KOPT-K1 (cell line): Measurements from ENCODE around the gene PTH2R.
"Not testable (repeated sequence)": the region's sequence is repeated elsewhere in the genome, so short reads cannot be mapped to it uniquely, and the experiment has no call there.

Experiments
- H3K27ac ChIP-seq: fragments of 200-600 bp; sonication (generic); 2 replicates; pipeline ENCODE4 v1.5.1; 2016; ENCODE audit warnings: antibody characterized with exemption, mild to moderate bottlenecking, low read depth, low read length; ENCODE audit not compliant: poor library complexity, severe bottlenecking
- H3K36me3 ChIP-seq: fragments of 200-600 bp; sonication (generic); 2 replicates; pipeline ENCODE4 v1.5.1; 2017; ENCODE audit warnings: antibody characterized with exemption, mild to moderate bottlenecking, low read length, moderate library complexity; ENCODE audit not compliant: insufficient read depth
- H3K9me3 ChIP-seq: fragments of 200-600 bp; sonication (generic); 2 replicates; pipeline ENCODE4 v1.5.1; 2017; ENCODE audit warnings: antibody characterized with exemption, low read length, mild to moderate bottlenecking; ENCODE audit not compliant: insufficient read depth, poor library complexity, severe bottlenecking

Gene PTH2R

GRCh38 chr2:208535578-208535977 is 129.0 kb downstream of the PTH2R start:
- not testable (repeated sequence) for H3K27ac ChIP-seq, H3K9me3 ChIP-seq, H3K36me3 ChIP-seq

GRCh38 chr2:208541461-208541988 is 134.9 kb downstream of the PTH2R start:
- Histone ChIP-seq H3K36me3 (no peaks in the 10 kb centered on the region), H3K27ac (no peak overlapping the region), H3K9me3 (no peaks in the 10 kb centered on the region)

GRCh38 chr2:208541989-208542464 is 135.4 kb downstream of the PTH2R start:
- Histone ChIP-seq H3K9me3 (no peaks in the 10 kb centered on the region), H3K27ac (no peak overlapping the region), H3K36me3 (no peaks in the 10 kb centered on the region)

GRCh38 chr2:208542465-208543041 is 136.0 kb downstream of the PTH2R start:
- no peak overlapping the region for H3K27ac ChIP-seq
- H3K9me3 ChIP-seq: no peaks in the 10 kb centered on the region
- H3K36me3 ChIP-seq: no peaks in the 10 kb centered on the region
